ENCODE results near the gene DLG5.

Gene DLG5

GRCh38 chr10:77849039-77849664 is 77.4 kb downstream of the DLG5 start:
- no peak for DNase-seq
- TF ChIP-seq GATA1 (IDR thresholded peaks at IDR 0.05; ENCODE audit: low read depth, low read length) (no peak), POLR2A (IDR thresholded peaks at IDR 0.05; ENCODE audit: low read length) (no peak)

DNA sequence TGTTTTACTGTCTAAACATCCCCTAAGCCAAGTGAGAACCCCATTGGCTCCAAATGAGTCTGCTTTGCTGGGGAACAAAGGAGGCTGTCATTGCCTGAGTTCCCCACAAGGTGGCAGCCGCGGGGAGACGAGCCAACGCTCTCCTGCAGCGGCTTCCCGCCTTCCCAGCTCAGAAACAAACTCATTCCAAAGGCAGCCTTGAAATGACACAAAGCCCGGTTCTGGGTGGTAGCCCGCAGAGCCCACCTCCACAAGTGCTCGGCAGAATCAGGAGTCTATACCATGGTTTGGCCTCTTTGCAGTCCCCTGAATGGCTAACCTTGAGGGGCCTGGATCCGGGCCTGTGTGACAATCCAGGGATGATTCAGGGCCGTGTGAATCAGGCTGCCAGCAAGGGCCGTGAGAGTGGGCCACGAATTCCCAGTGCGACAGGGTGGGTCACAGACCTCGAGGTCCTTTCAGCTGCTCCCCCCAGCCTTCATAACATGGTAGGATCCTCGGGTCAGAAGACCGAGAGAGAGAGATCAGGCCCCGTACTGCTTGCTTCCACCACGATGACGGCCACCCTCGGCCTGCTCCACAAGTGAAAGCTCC is 79.7 kb downstream of the DLG5 start:
- DNase-seq = peak; percentile 53 to 79

GRCh38 chr10:77845451-77845850 is 81.1 kb downstream of the DLG5 start:
- no peak for TF ChIP-seq POLR2A (IDR thresholded peaks at IDR 0.05; ENCODE audit: low read length)
- no peak for TF ChIP-seq GATA1 (IDR thresholded peaks at IDR 0.05; ENCODE audit: low read depth, low read length)
- DNase-seq = no peak

More for the DNA sequence above, 79.7 kb downstream of the DLG5 start:
- TF ChIP-seq GATA1 (IDR thresholded peaks at IDR 0.05; ENCODE audit: low read depth, low read length) (no peak), POLR2A (IDR thresholded peaks at IDR 0.05; ENCODE audit: low read length) (no peak)

GRCh38 chr10:77844713-77845445 is 81.7 kb downstream of the DLG5 start:
- DNase-seq = no peak
- no peak for TF ChIP-seq GATA1 (IDR thresholded peaks at IDR 0.05; ENCODE audit: low read depth, low read length)
- no peak for TF ChIP-seq POLR2A (IDR thresholded peaks at IDR 0.05; ENCODE audit: low read length)

DNA sequence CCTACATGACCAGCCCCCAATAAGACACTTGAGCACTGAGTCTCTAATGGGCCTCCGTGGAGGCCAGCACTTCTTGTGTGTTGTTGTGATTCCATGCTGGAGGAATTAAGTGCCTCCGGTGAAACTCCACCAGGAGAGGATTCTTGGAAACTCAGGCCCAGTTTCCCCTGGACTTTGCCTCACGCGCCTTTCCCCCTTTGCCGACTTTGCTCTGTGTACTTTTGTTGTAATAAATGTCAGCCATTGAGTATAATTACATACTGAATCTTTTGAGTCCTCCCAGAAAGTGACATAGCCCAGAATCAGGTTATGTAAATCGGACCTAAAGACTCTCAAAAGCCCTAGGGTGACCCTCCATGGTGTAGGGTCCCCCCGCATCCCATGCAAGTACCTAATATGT is 82.4 kb downstream of the DLG5 start:
- DNase-seq = no peak
- TF ChIP-seq GATA1 (IDR thresholded peaks at IDR 0.05; ENCODE audit: low read depth, low read length) = no peak
- no peak for TF ChIP-seq POLR2A (IDR thresholded peaks at IDR 0.05; ENCODE audit: low read length)

DNA sequence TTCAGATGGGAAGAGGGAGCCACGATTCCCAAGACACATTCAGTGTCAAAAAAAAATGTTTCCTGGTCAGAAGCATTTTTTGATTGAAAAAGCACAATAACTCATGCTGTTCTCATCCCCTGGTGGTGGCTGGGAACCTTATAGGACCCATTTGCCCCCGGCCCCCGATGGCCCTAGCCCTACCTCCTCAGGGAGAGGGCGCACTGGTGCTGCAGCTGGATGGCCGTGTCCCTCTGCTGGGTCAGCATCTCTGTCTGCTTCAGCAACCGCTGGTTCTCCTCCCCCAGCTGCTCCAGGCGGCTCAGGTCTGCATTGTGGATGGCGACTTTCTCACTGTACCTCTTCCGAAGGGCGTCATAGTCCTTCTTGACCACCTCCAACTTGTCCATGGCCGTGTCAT is 83.3 kb downstream of the DLG5 start:
- DNase-seq = no peak
- TF ChIP-seq GATA1 (IDR thresholded peaks at IDR 0.05; ENCODE audit: low read depth, low read length) = no peak
- no peak for TF ChIP-seq POLR2A (IDR thresholded peaks at IDR 0.05; ENCODE audit: low read length)

- no peak for DNase-seq
- no peak for TF ChIP-seq GATA1 (IDR thresholded peaks at IDR 0.05; ENCODE audit: low read depth, low read length)
These were observed 83.8 kb downstream of the DLG5 start for GRCh38 chr10:77842652-77843212.

GRCh38 chr10:77841711-77842375 is 84.7 kb downstream of the DLG5 start:
- DNase-seq = no peak
- TF ChIP-seq POLR2A (IDR thresholded peaks at IDR 0.05; ENCODE audit: low read length) (no peak), GATA1 (IDR thresholded peaks at IDR 0.05; ENCODE audit: low read depth, low read length) (no peak)

- DNase-seq = no peak
- TF ChIP-seq POLR2A (IDR thresholded peaks at IDR 0.05; ENCODE audit: low read length) (no peak), GATA1 (IDR thresholded peaks at IDR 0.05; ENCODE audit: low read depth, low read length) (no peak)
These were observed 85.9 kb downstream of the DLG5 start for GRCh38 chr10:77840636-77841035.

GRCh38 chr10:77837925-77838595 is 88.5 kb downstream of the DLG5 start:
- TF ChIP-seq POLR2A (IDR thresholded peaks at IDR 0.05; ENCODE audit: low read length) (no peak), GATA1 (IDR thresholded peaks at IDR 0.05; ENCODE audit: low read depth, low read length) (no peak)
- no peak for DNase-seq

- TF ChIP-seq GATA1 (IDR thresholded peaks at IDR 0.05; ENCODE audit: low read depth, low read length) = no peak
- TF ChIP-seq POLR2A (IDR thresholded peaks at IDR 0.05; ENCODE audit: low read length) = no peak
- peak; percentile 26 to 29 for DNase-seq
These were observed 89.2 kb downstream of the DLG5 start for GRCh38 chr10:77837248-77837924.

GRCh38 chr10:77836299-77836820 is 90.2 kb downstream of the DLG5 start:
- peak; percentile 83 to 88 for DNase-seq

GRCh38 chr10:77835669-77836086 is 90.9 kb downstream of the DLG5 start:
- no peak for DNase-seq

More at GRCh38 chr10:77836299-77836820, 90.2 kb downstream of the DLG5 start:
- TF ChIP-seq GATA1 (IDR thresholded peaks at IDR 0.05; ENCODE audit: low read depth, low read length) = no peak
- TF ChIP-seq POLR2A (IDR thresholded peaks at IDR 0.05; ENCODE audit: low read length) = no peak

More at GRCh38 chr10:77835669-77836086, 90.9 kb downstream of the DLG5 start:
- TF ChIP-seq POLR2A (IDR thresholded peaks at IDR 0.05; ENCODE audit: low read length) = no peak
- TF ChIP-seq GATA1 (IDR thresholded peaks at IDR 0.05; ENCODE audit: low read depth, low read length) = no peak

Measured in erythroblast (primary cell).